Measurements from ENCODE around the gene PCGF2. TPM values are rescaled to one million over a fixed set of nuclear protein-coding genes. Genes with fewer than 3 reads are reported as not detected.

The PCGF2 gene
- polyA plus RNA-seq, 3 donors = 0.60 TPM; not detected in 2

DNA sequence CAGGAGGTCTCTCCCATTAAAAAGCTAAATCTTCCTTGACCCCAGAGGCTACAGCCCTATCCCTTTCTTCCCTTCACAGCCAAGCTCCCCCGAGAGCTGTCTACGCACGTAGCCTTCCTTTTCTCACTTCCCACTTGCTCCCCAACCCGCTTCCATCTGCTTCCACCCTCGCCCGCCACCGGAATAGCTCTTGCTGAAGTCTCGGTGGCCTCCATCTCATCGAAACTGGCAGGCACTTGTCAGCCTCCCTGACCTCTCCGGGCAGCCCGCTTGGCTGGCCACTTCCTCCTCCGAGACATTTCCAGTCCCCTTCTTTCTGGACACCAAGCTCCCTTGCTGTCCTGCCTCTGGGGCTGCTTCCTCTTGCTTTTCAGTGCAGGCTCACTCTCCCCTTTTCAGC is 62.6 kb downstream of the PCGF2 start:
- H3K27me3 ChIP-seq (ENCODE audit: control insufficient read depth in 2 of 2, insufficient read depth in 2 of 2, low read length in 2 of 2) = no peaks in the 10 kb centered on the region
- peak; percentile 51 to 79 (median 54) for DNase-seq
- H3K9me3 Mint-ChIP-seq = peaks cover 0 to 2% (median 0%) of the 10 kb centered on the region in 7 donors
- H2AFZ ChIP-seq (ENCODE audit: insufficient read depth, low read depth, low read length, poor library complexity, severe bottlenecking) = peak overlapping the region; percentile 74
- H3K4me1 Mint-ChIP-seq = peaks cover 14% of the 10 kb centered on the region
- no peak overlapping the region for H3K9ac ChIP-seq (ENCODE audit: insufficient read depth, low read length, poor library complexity, severe bottlenecking)
- H3K36me3 Mint-ChIP-seq = peaks cover 0 to 2% of the 10 kb centered on the region in 2 donors
- no peaks in the 10 kb centered on the region for H3K79me2 ChIP-seq (ENCODE audit: insufficient read depth, low read length)
- no peaks in the 10 kb centered on the region for H3K9me3 ChIP-seq (replicated peaks in 1 of 2; ENCODE audit: control insufficient read depth in 1 of 2, insufficient read depth in 1 of 2, low read length in 2 of 2)
- peaks cover 14 to 16% of the 10 kb centered on the region in 2 donors for H3K4me1 ChIP-seq (ENCODE audit: control insufficient read depth in 1 of 2, insufficient read depth in 2 of 2, low read length in 2 of 2)
- H3K27ac Mint-ChIP-seq = peak overlapping the region; percentile 16 to 87 (median 77)
- H4K20me1 ChIP-seq (ENCODE audit: insufficient read depth, low read length) = no peaks in the 10 kb centered on the region
- peak overlapping the region; percentile 44 for H3K4me2 ChIP-seq (replicated peaks; ENCODE audit: extremely low read depth, low read length, poor library complexity, severe bottlenecking)
- H3K36me3 ChIP-seq (replicated peaks in 1 of 2; ENCODE audit: control insufficient read depth in 1 of 2, insufficient read depth in 2 of 2, low read length in 2 of 2) = no peaks in the 10 kb centered on the region
- TF ChIP-seq, protein P1, sequence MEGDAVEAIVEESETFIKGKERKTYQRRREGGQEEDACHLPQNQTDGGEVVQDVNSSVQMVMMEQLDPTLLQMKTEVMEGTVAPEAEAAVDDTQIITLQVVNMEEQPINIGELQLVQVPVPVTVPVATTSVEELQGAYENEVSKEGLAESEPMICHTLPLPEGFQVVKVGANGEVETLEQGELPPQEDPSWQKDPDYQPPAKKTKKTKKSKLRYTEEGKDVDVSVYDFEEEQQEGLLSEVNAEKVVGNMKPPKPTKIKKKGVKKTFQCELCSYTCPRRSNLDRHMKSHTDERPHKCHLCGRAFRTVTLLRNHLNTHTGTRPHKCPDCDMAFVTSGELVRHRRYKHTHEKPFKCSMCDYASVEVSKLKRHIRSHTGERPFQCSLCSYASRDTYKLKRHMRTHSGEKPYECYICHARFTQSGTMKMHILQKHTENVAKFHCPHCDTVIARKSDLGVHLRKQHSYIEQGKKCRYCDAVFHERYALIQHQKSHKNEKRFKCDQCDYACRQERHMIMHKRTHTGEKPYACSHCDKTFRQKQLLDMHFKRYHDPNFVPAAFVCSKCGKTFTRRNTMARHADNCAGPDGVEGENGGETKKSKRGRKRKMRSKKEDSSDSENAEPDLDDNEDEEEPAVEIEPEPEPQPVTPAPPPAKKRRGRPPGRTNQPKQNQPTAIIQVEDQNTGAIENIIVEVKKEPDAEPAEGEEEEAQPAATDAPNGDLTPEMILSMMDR (IDR thresholded peaks at IDR 0.05) = no peak
- peaks cover 6 to 10% (median 6%) of the 10 kb centered on the region in 3 donors for H3K27me3 Mint-ChIP-seq (ENCODE audit: low read depth in 3 of 3)
- H3K4me3 Mint-ChIP-seq = peak overlapping the region; percentile 68 to 95
- WGBS (ENCODE audit: insufficient coverage) = 8% methylated on average over 12 of the region's 12 CpGs
- intact Hi-C loops (cut with micrococcal nuclease) = no loop called here
- H3K4me3 ChIP-seq (replicated peaks in 1 of 3; ENCODE audit: low read depth in 2 of 3, low read length in 3 of 3) = peak overlapping the region in 1 of 3 experiments; percentile 47
- peak overlapping the region in 1 of 2 donors; percentile 6 for H3K27ac ChIP-seq (ENCODE audit: low read depth in 1 of 2, low read length in 2 of 2)

Small RNAs within 50 kb of the gene (small RNA-seq; reads per million reads assigned to genes)
- gene MIR4726 (ENCODE audit: insufficient read length, low read depth) (not detected), gene MIR4734 (ENCODE audit: insufficient read length, low read depth) (not detected), gene RNA5SP440 (ENCODE audit: insufficient read length, low read depth) (not detected), gene RNU6-866P (ENCODE audit: insufficient read length, low read depth) (not detected)

Other genes starting within 250 kb of the PCGF2 start
- gene SRCIN1, start 142.4 kb downstream of the PCGF2 start, polyA plus RNA-seq = under 1 TPM in 1 of 3 donors, not detected in 2; 0.01 TPM
- under 1 TPM in 1 of 3 donors, not detected in 2; 0.63 TPM for gene EPOP, start 73.4 kb downstream of the PCGF2 start, polyA plus RNA-seq
- gene MLLT6, start 43.1 kb downstream of the PCGF2 start, polyA plus RNA-seq = 10 to 100 TPM in 1 of 3 donors, under 1 TPM in 2; 0.72 to 55.4 (median 0.82) TPM
- gene CISD3, start 18.0 kb downstream of the PCGF2 start, polyA plus RNA-seq = 10 to 100 TPM in 2 of 3 donors, 1 to 10 TPM in 1; 7.1 to 61.2 (median 53.4) TPM
- 100 to 1,000 TPM; 315 to 689 (median 625) TPM for gene PSMB3, start 4.4 kb upstream of the PCGF2 start, polyA plus RNA-seq
- gene PIP4K2B, start 51.2 kb upstream of the PCGF2 start, polyA plus RNA-seq = 10 to 100 TPM in 1 of 3 donors, 1 to 10 TPM in 2; 4.4 to 20.2 (median 4.6) TPM
- 10 to 100 TPM in 1 of 3 donors, 1 to 10 TPM in 2; 7.5 to 63.2 (median 8.4) TPM for gene CWC25, start 77.0 kb upstream of the PCGF2 start, polyA plus RNA-seq
- gene RPL23, start 105.4 kb upstream of the PCGF2 start, polyA plus RNA-seq = 1,000 to 10,000 TPM in 1 of 3 donors, 100 to 1,000 TPM in 2; 561 to 1,701 (median 618) TPM
- gene LASP1, start 121.7 kb upstream of the PCGF2 start, polyA plus RNA-seq = 10 to 100 TPM; 55.9 to 93.7 (median 70.6) TPM
- gene FBXO47, start 219.1 kb upstream of the PCGF2 start, polyA plus RNA-seq = not detected